Right lobe of liver (tissue), 4 donors: ENCODE data around the gene NFATC3.

ENCODE experiments used
- POLR2A ChIP-seq: fragments of 450-650 bp; IDR thresholded peaks from one replicate; pipeline ENCODE4 v1.6.1; 2017; ENCODE audit warnings: antibody characterized with exemption, mild to moderate bottlenecking
- TF ChIP-seq, protein P1 (sequence below), 4 donors: fragments of 200-600 bp in 3 of 4; fragments of 450-650 bp in 1 of 4; IDR thresholded peaks; one replicate each; pipeline versions ENCODE4 v1.5.1 to v1.8.0; 2016 to 2022; ENCODE audit warnings: antibody characterized with exemption in 4 of 4, mild to moderate bottlenecking in 2 of 4
- donor health status: DM: no; HTN: no; CAD: no.
- donor health status: DM: no; HTN: no; CAD: no.
- donor health status: DM: no; HTN: yes; CAD: no.

DNA sequence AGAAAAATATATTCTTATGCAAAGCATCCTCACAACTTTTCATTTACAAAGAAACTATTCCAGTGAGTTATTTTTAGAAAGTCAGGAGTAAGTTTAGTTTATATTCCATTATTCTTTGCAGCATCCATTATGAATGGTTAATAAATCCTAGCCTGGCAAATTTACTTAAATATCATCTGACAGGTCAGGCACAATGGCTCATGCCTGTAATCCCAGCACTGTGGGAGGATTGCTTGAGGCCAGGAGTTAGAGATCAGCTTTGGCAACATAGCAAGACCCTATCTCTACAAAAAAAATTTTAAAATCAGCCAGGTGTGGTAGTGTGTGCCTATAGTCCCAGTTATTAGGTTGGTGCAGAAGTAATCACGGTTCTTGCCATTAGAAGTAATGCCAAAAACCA, 137.9 kb downstream of the NFATC3 start:
- TF ChIP-seq POLR2A = no peak
- TF ChIP-seq, protein P1, sequence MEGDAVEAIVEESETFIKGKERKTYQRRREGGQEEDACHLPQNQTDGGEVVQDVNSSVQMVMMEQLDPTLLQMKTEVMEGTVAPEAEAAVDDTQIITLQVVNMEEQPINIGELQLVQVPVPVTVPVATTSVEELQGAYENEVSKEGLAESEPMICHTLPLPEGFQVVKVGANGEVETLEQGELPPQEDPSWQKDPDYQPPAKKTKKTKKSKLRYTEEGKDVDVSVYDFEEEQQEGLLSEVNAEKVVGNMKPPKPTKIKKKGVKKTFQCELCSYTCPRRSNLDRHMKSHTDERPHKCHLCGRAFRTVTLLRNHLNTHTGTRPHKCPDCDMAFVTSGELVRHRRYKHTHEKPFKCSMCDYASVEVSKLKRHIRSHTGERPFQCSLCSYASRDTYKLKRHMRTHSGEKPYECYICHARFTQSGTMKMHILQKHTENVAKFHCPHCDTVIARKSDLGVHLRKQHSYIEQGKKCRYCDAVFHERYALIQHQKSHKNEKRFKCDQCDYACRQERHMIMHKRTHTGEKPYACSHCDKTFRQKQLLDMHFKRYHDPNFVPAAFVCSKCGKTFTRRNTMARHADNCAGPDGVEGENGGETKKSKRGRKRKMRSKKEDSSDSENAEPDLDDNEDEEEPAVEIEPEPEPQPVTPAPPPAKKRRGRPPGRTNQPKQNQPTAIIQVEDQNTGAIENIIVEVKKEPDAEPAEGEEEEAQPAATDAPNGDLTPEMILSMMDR (IDR thresholded peaks at IDR 0.05) = no peak
